HepG2 (cell line): ENCODE results near the gene VGF. TPM values are rescaled to one million over a fixed set of nuclear protein-coding genes. Genes with fewer than 3 reads are reported as not detected.

ENCODE experiments used
- ATAC-seq: fragments of 200-7000 bp; cut with Tn5 transposase; 3 replicates; pipeline ENCODE4 v1.9.1; 2020; ENCODE audit warnings: mild to moderate bottlenecking, moderate library complexity
- BruUV-seq: library from RNA; stranded (reverse); fragments of 400-500 nt; replicated peaks from 2 replicates; lab custom pipeline; 2021; lab: Mats Ljungman, UMichigan
- CTCF ChIA-PET: fragments of 300-600 bp; formaldehyde crosslinking; extraction: SDS; loops from one replicate; lab custom pipeline; 2021; ENCODE audit warnings: low total read pairs, inconsistent platforms, low intra/inter-chr PET ratio; lab: Yijun Ruan, JAX
- POLR2A ChIA-PET: fragments of 350-600 bp; sonication (Branson Sonifier 250); formaldehyde crosslinking; loops from one replicate; lab custom pipeline; 2020; ENCODE audit warnings: antibody characterized with exemption, inconsistent platforms; lab: Yijun Ruan, JAX
- DNase-seq: peaks from one replicate; pipeline ENCODE4 v3.0.0-alpha.2; 2015; ENCODE audit warnings: low spot score
- FAIRE-seq: peaks from 3 replicates; lab custom pipeline; 2011; peaks lifted over from hg19 to GRCh38; lab: Jason Lieb, UNC
- H2AFZ ChIP-seq: one replicate; pipeline ENCODE4 v1.6.1; 2011; ENCODE audit warnings: low read length, inconsistent platforms
- H3K27ac ChIP-seq: fragments of 300-600 bp; 3 replicates; pipeline ENCODE4 v1.8.0; 2011; ENCODE audit warnings: mixed run types, mild to moderate bottlenecking, mixed read lengths, low read length, inconsistent platforms; ENCODE audit not compliant: insufficient read depth; ENCODE audit errors: extremely low read length
- H3K27me3 ChIP-seq, 2 experiments: fragments of 200-600 bp in 1 of 2; 2 replicates in 1 of 2; 3 replicates in 1 of 2; pipeline versions ENCODE4 v1.6.0 to v1.8.0; 2011; ENCODE audit warnings: low read length in 2 of 2, mild to moderate bottlenecking in 2 of 2, moderate library complexity in 2 of 2, inconsistent platforms in 1 of 2; ENCODE audit not compliant: insufficient read depth in 2 of 2, control insufficient read depth in 1 of 2
- H3K36me3 ChIP-seq, 2 experiments: fragments of 200-600 bp in 1 of 2; replicated peaks in 1 of 2; 2 replicates in 1 of 2; 3 replicates in 1 of 2; pipeline versions ENCODE4 v1.5.1 to v1.8.0; 2011; ENCODE audit warnings: low read length in 2 of 2, inconsistent platforms in 1 of 2; ENCODE audit not compliant: insufficient read depth in 2 of 2, control insufficient read depth in 1 of 2
- H3K4me1 ChIP-seq: 2 replicates; pipeline ENCODE4 v1.5.1; 2012; ENCODE audit warnings: low read length, inconsistent platforms; ENCODE audit not compliant: insufficient read depth
- H3K4me2 ChIP-seq: 2 replicates; pipeline ENCODE4 v1.6.0; 2011; ENCODE audit warnings: low read depth, low read length, inconsistent platforms
- H3K4me3 ChIP-seq, 3 experiments: fragments of 200-600 bp in 1 of 3; sonication (generic), shearing (Covaris generic) in 1 of 3; replicated peaks in 1 of 3; 2 replicates each; pipeline ENCODE4 v1.5.1; 2011 to 2016; ENCODE audit warnings: low read length in 3 of 3, inconsistent platforms in 2 of 3, low read depth in 2 of 3, mild to moderate bottlenecking in 2 of 3, control low read depth in 1 of 3, mixed read lengths in 1 of 3; ENCODE audit not compliant: insufficient read depth in 1 of 3
- H3K79me2 ChIP-seq: one replicate; pipeline ENCODE4 v1.6.1; 2011; ENCODE audit warnings: low read length, inconsistent platforms; ENCODE audit not compliant: insufficient read depth
- H3K9ac ChIP-seq: 2 replicates; pipeline ENCODE4 v1.6.0; 2011; ENCODE audit warnings: mild to moderate bottlenecking, low read depth, low read length, inconsistent platforms; ENCODE audit not compliant: insufficient read depth
- H3K9me3 ChIP-seq: 2 replicates; pipeline ENCODE4 v1.5.1; 2012; ENCODE audit warnings: mild to moderate bottlenecking, low read length
- H4K20me1 ChIP-seq: 2 replicates; pipeline ENCODE4 v1.6.0; 2011; ENCODE audit warnings: inconsistent platforms, mild to moderate bottlenecking, low read length, moderate library complexity; ENCODE audit not compliant: insufficient read depth
- CHD2 ChIP-seq: IDR thresholded peaks from 2 replicates; pipeline ENCODE4 v1.6.1; 2011; ENCODE audit warnings: low read depth, low read length, improper control_type of control experiment
- HDAC1 ChIP-seq: sonication (generic); formaldehyde crosslinking; IDR thresholded peaks from 2 replicates; pipeline ENCODE4 v1.5.1; 2020; ENCODE audit warnings: mild to moderate bottlenecking, missing genetic modification reagents
- HIVEP1 ChIP-seq: sonication (generic); formaldehyde crosslinking; IDR thresholded peaks from 2 replicates; pipeline ENCODE4 v1.4.0; 2020; ENCODE audit warnings: mild to moderate bottlenecking, missing genetic modification reagents
- ISL2 ChIP-seq: sonication (generic); formaldehyde crosslinking; IDR thresholded peaks from 2 replicates; pipeline ENCODE4 v1.5.0; 2020; ENCODE audit warnings: missing genetic modification reagents
- POGZ ChIP-seq: sonication (generic); formaldehyde crosslinking; IDR thresholded peaks from 2 replicates; pipeline ENCODE4 v1.4.0; 2020; ENCODE audit warnings: mild to moderate bottlenecking, missing genetic modification reagents
- SNAPC2 ChIP-seq: sonication (generic); formaldehyde crosslinking; IDR thresholded peaks from 2 replicates; pipeline ENCODE4 v1.8.1; 2022; ENCODE audit warnings: mild to moderate bottlenecking, missing genetic modification reagents
- SNRNP70 ChIP-seq: fragments of 200-400 bp; formaldehyde crosslinking; IDR thresholded peaks from 2 replicates; pipeline ENCODE4 v1.6.1; 2017; ENCODE audit warnings: mild to moderate bottlenecking, low read depth, low read length, moderate library complexity
- ZBTB2 ChIP-seq: sonication (generic); formaldehyde crosslinking; IDR thresholded peaks from 2 replicates; pipeline ENCODE4 v1.8.0; 2022; ENCODE audit warnings: low read depth, missing genetic modification reagents
- ZFAT ChIP-seq: sonication (generic); formaldehyde crosslinking; conservative IDR thresholded peaks from 2 replicates; pipeline ENCODE4 v1.8.1; 2023; ENCODE audit warnings: missing genetic modification reagents, inconsistent platforms
- ZIK1 ChIP-seq: sonication (generic); formaldehyde crosslinking; IDR thresholded peaks from 2 replicates; pipeline ENCODE4 v1.5.0; 2020; ENCODE audit warnings: mild to moderate bottlenecking, low read depth, missing genetic modification reagents, borderline replicate concordance
- ZNF460 ChIP-seq: sonication (generic); formaldehyde crosslinking; IDR thresholded peaks from 2 replicates; pipeline ENCODE4 v1.5.1; 2020; ENCODE audit warnings: missing genetic modification reagents, mild to moderate bottlenecking, borderline replicate concordance
- ZNF883 ChIP-seq: sonication (generic); formaldehyde crosslinking; IDR thresholded peaks from 2 replicates; pipeline ENCODE4 v1.5.1; 2020; ENCODE audit warnings: mild to moderate bottlenecking, missing genetic modification reagents; ENCODE audit errors: not compliant biosample characterization
- WGBS: methylation state at CpG from one replicate; pipeline ENCODE4 v1.1.6; 2017; ENCODE audit warnings: low lambda C conversion rate; 5-methylcytosine and 5-hydroxymethylcytosine counted together
- in situ Hi-C: cut with HindIII; loops from 2 replicates; pipeline ENCODE4 v1.10.0; 2017; ENCODE audit warnings: low pct_unique_long_range_greater_than_20kb; ENCODE audit not compliant: extremely low pct_ligation_motif_present
- intact Hi-C: fragments of 100-400 bp; cut with micrococcal nuclease; formaldehyde crosslinking; loops from one replicate; pipeline ENCODE4 v1.10.0; 2022; ENCODE audit not compliant: unreplicated experiment
- polyA plus RNA-seq, 8 experiments: library from polyadenylated mRNA; depleted of rRNA in 3 of 8; stranded (reverse) in 7 of 8; unstranded in 1 of 8; fragments of >200 nt; fragmentation: Illumina TruSeq in 4 of 8; extraction: Trizol in 4 of 8; gene quantifications; 2 replicates each; pipeline versions ENCODE4 v1.2.1 to v1.2.3, GENCODE V29; 2011 to 2016; ENCODE audit warnings: low read depth in 4 of 8, missing spikeins in 1 of 8, mixed read lengths in 1 of 8; ENCODE audit not compliant: insufficient read depth in 1 of 8
- total RNA-seq, 5 experiments: library from RNA; depleted of rRNA; stranded (reverse); fragments of >200 nt; fragmentation: Illumina TruSeq; extraction: Trizol; gene quantifications; 2 replicates each; pipeline ENCODE4 v1.2.3, GENCODE V29; 2016; ENCODE audit warnings: low read depth in 1 of 5
- TF ChIP-seq, protein P1 (sequence below): sonication (generic); formaldehyde crosslinking; IDR thresholded peaks from 2 replicates; pipeline ENCODE4 v1.4.0; 2020; ENCODE audit warnings: mild to moderate bottlenecking, missing genetic modification reagents
- TF ChIP-seq, protein P2 (sequence below): sonication (generic); formaldehyde crosslinking; IDR thresholded peaks from 2 replicates; pipeline ENCODE4 v1.5.0; 2020; ENCODE audit warnings: missing genetic modification reagents

The VGF gene
- total and polyA plus RNA-seq, 2 of the 13 experiments (the other 11 are each of a cell fraction or from before 2014, with no cell fraction given): 0.12 to 0.46 TPM

GRCh38 chr7:101123703-101124068 lies 41.7 kb downstream of the VGF start:
- DNase-seq: no peak
- H3K9me3 ChIP-seq: no peaks in the 10 kb centered on the region
- H3K4me2 ChIP-seq: peak overlapping the region; percentile 94
- no peak for FAIRE-seq
- ChIA-PET CTCF (no interaction called here), POLR2A (interaction anchor here (0.8 to 4.1 kb wide), 16 partner anchors 11 to 249 kb away, joined by 4 to 68 read pairs (median 18); partner anchors contain the start of genes FIS1, PLOD3, SRRT and TRIM56)
- H3K4me3 ChIP-seq: peak overlapping the region in 2 of 3 experiments; percentile 30 to 68; a peak in 3 of 6 replicates
- H3K4me1 ChIP-seq: peaks cover 86% of the 10 kb centered on the region
- H3K79me2 ChIP-seq: peaks cover 12% of the 10 kb centered on the region
- no peak overlapping the region for H2AFZ ChIP-seq
- peak overlapping the region; percentile 89 for H3K9ac ChIP-seq
- no peak for ATAC-seq
- H3K27ac ChIP-seq: peak overlapping the region; percentile 99
- in situ Hi-C loops: no loop called here
- H3K36me3 ChIP-seq: peaks cover 0 to 8% of the 10 kb centered on the region in 2 experiments; a peak in 2 of 5 replicates
- peaks cover 17% of the 10 kb centered on the region; the same call in 1 of the 2 replicates for H4K20me1 ChIP-seq
- WGBS: 53% methylated on average over 3 of the region's 3 CpGs
- BruUV-seq: no TSS peak
- no peaks in the 10 kb centered on the region; a peak in 1 of 5 replicates for H3K27me3 ChIP-seq
- intact Hi-C loops: no loop called here
- no peak for TF ChIP-seq CHD2
- TF ChIP-seq ZBTB2 (CRISPR knock-in tag): no peak
- TF ChIP-seq, protein P1, sequence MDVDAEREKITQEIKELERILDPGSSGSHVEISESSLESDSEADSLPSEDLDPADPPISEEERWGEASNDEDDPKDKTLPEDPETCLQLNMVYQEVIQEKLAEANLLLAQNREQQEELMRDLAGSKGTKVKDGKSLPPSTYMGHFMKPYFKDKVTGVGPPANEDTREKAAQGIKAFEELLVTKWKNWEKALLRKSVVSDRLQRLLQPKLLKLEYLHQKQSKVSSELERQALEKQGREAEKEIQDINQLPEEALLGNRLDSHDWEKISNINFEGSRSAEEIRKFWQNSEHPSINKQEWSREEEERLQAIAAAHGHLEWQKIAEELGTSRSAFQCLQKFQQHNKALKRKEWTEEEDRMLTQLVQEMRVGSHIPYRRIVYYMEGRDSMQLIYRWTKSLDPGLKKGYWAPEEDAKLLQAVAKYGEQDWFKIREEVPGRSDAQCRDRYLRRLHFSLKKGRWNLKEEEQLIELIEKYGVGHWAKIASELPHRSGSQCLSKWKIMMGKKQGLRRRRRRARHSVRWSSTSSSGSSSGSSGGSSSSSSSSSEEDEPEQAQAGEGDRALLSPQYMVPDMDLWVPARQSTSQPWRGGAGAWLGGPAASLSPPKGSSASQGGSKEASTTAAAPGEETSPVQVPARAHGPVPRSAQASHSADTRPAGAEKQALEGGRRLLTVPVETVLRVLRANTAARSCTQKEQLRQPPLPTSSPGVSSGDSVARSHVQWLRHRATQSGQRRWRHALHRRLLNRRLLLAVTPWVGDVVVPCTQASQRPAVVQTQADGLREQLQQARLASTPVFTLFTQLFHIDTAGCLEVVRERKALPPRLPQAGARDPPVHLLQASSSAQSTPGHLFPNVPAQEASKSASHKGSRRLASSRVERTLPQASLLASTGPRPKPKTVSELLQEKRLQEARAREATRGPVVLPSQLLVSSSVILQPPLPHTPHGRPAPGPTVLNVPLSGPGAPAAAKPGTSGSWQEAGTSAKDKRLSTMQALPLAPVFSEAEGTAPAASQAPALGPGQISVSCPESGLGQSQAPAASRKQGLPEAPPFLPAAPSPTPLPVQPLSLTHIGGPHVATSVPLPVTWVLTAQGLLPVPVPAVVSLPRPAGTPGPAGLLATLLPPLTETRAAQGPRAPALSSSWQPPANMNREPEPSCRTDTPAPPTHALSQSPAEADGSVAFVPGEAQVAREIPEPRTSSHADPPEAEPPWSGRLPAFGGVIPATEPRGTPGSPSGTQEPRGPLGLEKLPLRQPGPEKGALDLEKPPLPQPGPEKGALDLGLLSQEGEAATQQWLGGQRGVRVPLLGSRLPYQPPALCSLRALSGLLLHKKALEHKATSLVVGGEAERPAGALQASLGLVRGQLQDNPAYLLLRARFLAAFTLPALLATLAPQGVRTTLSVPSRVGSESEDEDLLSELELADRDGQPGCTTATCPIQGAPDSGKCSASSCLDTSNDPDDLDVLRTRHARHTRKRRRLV (CRISPR knock-in tag): no peak
- TF ChIP-seq, protein P2, sequence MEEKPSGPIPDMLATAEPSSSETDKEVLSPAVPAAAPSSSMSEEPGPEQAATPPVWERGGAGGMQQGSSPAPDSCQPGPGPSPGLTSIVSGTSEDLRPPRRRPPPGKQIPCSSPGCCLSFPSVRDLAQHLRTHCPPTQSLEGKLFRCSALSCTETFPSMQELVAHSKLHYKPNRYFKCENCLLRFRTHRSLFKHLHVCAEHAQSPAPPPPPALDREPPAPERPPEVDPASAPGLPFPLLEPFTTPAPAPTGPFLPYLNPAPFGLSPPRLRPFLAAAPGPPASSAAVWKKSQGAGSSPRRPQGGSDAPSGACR: no peak
- TF ChIP-seq ISL2 (CRISPR knock-in tag): no peak
- no peak for TF ChIP-seq HIVEP1 (CRISPR knock-in tag)
- TF ChIP-seq POGZ (CRISPR knock-in tag): 0 out of 2 replicates have a peak, but pooled peaks have one; percentile 4
- TF ChIP-seq SNAPC2 (CRISPR knock-in tag): no peak
- TF ChIP-seq ZNF883 (CRISPR knock-in tag): peak; percentile 65
- TF ChIP-seq ZNF460 (CRISPR knock-in tag): 0 out of 2 replicates have a peak, but pooled peaks have one; percentile 14
- no peak for TF ChIP-seq SNRNP70
- no peak for TF ChIP-seq HDAC1
- no peak for TF ChIP-seq ZFAT
- TF ChIP-seq ZIK1 (CRISPR knock-in tag): 0 out of 2 replicates have a peak, but pooled peaks have one; percentile 2
